Glutamatergic neuron (in vitro differentiated cells): ENCODE measurements around the gene ATP2C1. TPM values are rescaled to one million over a fixed set of nuclear protein-coding genes. Genes with fewer than 3 reads are reported as not detected.
"Not testable (repeated sequence)": the region's sequence is repeated elsewhere in the genome, so short reads cannot be mapped to it uniquely, and the experiment has no call there.

Source experiments
- DNase-seq: peaks from one replicate; pipeline ENCODE4 v3.0.0; 2022
- H3K27ac Mint-ChIP-seq: one replicate; pipeline ENCODE4 v1.8.0; 2020; ENCODE audit warnings: mild to moderate bottlenecking, mixed read lengths, inconsistent platforms; ENCODE audit not compliant: unreplicated experiment
- H3K27me3 Mint-ChIP-seq: one replicate; pipeline ENCODE4 v1.8.0; 2020; ENCODE audit warnings: mild to moderate bottlenecking, moderate library complexity, mixed read lengths, inconsistent platforms; ENCODE audit not compliant: unreplicated experiment
- H3K36me3 Mint-ChIP-seq: one replicate; pipeline ENCODE4 v1.8.0; 2020; ENCODE audit warnings: mild to moderate bottlenecking, mixed read lengths, inconsistent platforms; ENCODE audit not compliant: unreplicated experiment
- H3K4me1 Mint-ChIP-seq: one replicate; pipeline ENCODE4 v1.8.0; 2020; ENCODE audit warnings: mild to moderate bottlenecking, low read depth, mixed read lengths, inconsistent platforms; ENCODE audit not compliant: unreplicated experiment
- H3K4me3 Mint-ChIP-seq: one replicate; pipeline ENCODE4 v1.8.0; 2020; ENCODE audit warnings: mild to moderate bottlenecking, mixed read lengths, inconsistent platforms; ENCODE audit not compliant: unreplicated experiment
- H3K9me3 Mint-ChIP-seq: one replicate; pipeline ENCODE4 v1.8.0; 2020; ENCODE audit warnings: mild to moderate bottlenecking, moderate library complexity, mixed read lengths, inconsistent platforms; ENCODE audit not compliant: unreplicated experiment
- CTCF ChIP-seq: fragments of 200-600 bp; sonication (generic); IDR thresholded peaks from one replicate; pipeline ENCODE4 v1.5.0; 2021; ENCODE audit not compliant: partially characterized antibody, unreplicated experiment
- total RNA-seq: library from RNA; stranded (reverse); fragmentation: NEBNext Ultra II Directional; extraction: Animal tissue kit (Norgen Biotek cat#: 25700); gene quantifications from one replicate; pipeline ENCODE4 v1.2.1, GENCODE V29; 2021; ENCODE audit not compliant: unreplicated experiment

ATP2C1 gene
- total RNA-seq, 1 donor from 2014 or later, result 130 TPM

GRCh38 chr3:131036200-131036816, 142.4 kb downstream of the ATP2C1 start:
- DNase-seq, result no peak
- TF ChIP-seq CTCF, result no peak
- no peaks in the 10 kb centered on the region for H3K9me3 Mint-ChIP-seq
- H3K27me3 Mint-ChIP-seq, result no peaks in the 10 kb centered on the region
- H3K27ac Mint-ChIP-seq, result no peak overlapping the region
- no peaks in the 10 kb centered on the region for H3K36me3 Mint-ChIP-seq
- no peak overlapping the region for H3K4me3 Mint-ChIP-seq
- peaks cover 3% of the 10 kb centered on the region for H3K4me1 Mint-ChIP-seq

DNA sequence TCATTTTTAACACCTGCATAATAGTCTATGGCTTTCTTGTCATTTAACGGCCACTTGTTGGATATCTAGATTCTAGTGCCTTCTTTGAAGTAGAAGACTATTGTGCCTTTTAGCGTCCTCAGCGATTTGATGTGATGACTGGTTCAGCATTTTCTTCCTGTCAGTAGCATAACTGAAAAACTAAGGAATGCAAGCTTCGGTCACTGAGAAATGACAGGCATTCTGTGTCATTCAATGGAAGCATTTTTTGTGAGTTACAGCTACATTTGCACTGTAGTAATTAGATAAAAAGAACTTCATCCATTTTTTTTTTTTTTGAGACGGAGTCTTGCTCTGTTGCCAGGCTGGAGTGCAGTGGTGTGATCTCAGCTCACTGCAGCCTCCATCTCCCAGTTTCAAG, 143.1 kb downstream of the ATP2C1 start:
- Mint-ChIP-seq H3K9me3 (peaks cover 3% of the 10 kb centered on the region), H3K4me3 (no peak overlapping the region), H3K27me3 (no peaks in the 10 kb centered on the region), H3K27ac (no peak overlapping the region), H3K36me3 (no peaks in the 10 kb centered on the region), H3K4me1 (peaks cover 3% of the 10 kb centered on the region)
- DNase-seq, result no peak
- no peak for TF ChIP-seq CTCF

DNA sequence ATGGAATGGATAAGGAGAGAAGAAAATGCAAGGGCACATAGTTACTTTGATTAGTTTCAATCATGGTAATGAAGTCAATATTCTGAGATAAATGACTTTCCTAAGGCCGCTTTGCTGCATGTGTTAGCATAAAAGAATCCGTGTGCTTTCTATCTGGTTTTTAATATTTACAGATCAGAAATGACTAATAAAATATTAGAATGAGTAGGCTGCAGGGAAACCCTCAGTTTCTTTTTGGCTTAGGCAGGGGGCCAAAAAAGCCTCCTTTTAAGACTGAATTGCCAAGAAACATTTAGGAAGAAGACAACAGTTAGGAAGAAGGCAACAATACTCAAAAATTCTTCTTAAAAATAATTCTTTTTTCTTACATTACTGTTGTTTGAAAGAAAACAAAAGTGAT, 144.4 kb downstream of the ATP2C1 start:
- Mint-ChIP-seq H3K27me3 (no peaks in the 10 kb centered on the region), H3K9me3 (peaks cover 3% of the 10 kb centered on the region), H3K4me3 (no peak overlapping the region), H3K27ac (no peak overlapping the region), H3K4me1 (peaks cover 3% of the 10 kb centered on the region), H3K36me3 (no peaks in the 10 kb centered on the region)
- no peak for DNase-seq
- no peak for TF ChIP-seq CTCF

DNA sequence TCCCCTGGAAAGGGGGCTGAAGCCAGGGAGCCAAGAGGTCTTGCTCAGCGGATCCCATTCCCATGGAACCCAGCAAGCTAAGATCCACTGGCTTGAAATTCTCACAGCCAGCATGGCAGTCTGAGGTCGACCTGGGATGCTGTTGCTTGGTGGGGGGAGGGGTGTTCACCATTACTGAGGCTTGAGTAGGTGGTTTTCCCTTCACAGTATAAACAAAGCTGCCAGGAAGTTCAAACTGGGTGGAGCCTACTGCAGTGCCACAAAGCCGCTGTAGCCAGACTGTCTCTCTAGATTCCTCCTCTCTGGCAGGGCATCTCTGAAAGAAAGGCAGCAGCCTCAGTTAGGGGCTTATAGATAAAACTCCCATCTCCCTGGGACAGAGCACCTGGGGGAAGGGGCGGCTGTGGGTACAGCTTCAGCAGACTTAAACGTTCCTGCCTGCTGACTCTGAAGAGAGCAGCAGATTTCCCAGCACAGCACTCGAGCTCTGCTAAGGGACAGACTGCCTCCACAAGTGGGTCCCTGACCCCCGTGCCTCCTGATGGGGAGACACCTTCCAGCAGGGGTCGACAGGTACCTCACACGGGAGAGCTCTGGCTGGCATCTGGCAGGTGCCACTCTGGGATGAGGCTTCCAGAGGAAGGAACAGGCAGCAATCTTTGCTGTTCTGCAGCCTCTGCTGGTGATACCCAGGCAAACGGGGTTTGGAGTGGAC, 148.5 kb downstream of the ATP2C1 start:
- not testable (repeated sequence) for H3K4me3 Mint-ChIP-seq, H3K4me1 Mint-ChIP-seq, H3K9me3 Mint-ChIP-seq, H3K27ac Mint-ChIP-seq, H3K27me3 Mint-ChIP-seq, DNase-seq
- H3K36me3 Mint-ChIP-seq, result peaks cover 13% of the 10 kb centered on the region

GRCh38 chr3:131047582-131047981, 153.7 kb downstream of the ATP2C1 start:
- Mint-ChIP-seq H3K27ac (no peak overlapping the region), H3K4me1 (peaks cover 1% of the 10 kb centered on the region), H3K9me3 (no peaks in the 10 kb centered on the region), H3K27me3 (no peaks in the 10 kb centered on the region), H3K36me3 (peaks cover 18% of the 10 kb centered on the region), H3K4me3 (no peak overlapping the region)
- TF ChIP-seq CTCF, result no peak
- DNase-seq, result no peak
